ENCODE data around the gene LOXL1. TPM values are rescaled to one million over a fixed set of nuclear protein-coding genes. Genes with fewer than 3 reads are reported as not detected.

Gene LOXL1
- total and polyA plus RNA-seq, 9 donors = 20.0 to 48.0 (median 34.2) TPM

- H3K36me3 ChIP-seq (ENCODE audit: control insufficient read depth, insufficient read depth, low read length) = peaks cover 5% of the 10 kb centered on the region
- peaks cover 6% of the 10 kb centered on the region for H3K27me3 ChIP-seq (ENCODE audit: control insufficient read depth, insufficient read depth, low read length)
- H3K4me3 ChIP-seq (ENCODE audit: low read length) = no peak overlapping the region
- H3K9me3 ChIP-seq (replicated peaks; ENCODE audit: control insufficient read depth, low read depth, low read length) = no peaks in the 10 kb centered on the region
- peaks cover 39% of the 10 kb centered on the region for H3K4me1 ChIP-seq (ENCODE audit: control insufficient read depth, insufficient read depth, low read length)
- no peak for DNase-seq
- WGBS (ENCODE audit: insufficient coverage) = 60% methylated on average over 1 of the region's 1 CpG
- H3K27ac ChIP-seq (ENCODE audit: low read length) = no peak overlapping the region
Measured at GRCh38 chr15:73979636-73980035, 53.4 kb downstream of the LOXL1 start.

GRCh38 chr15:73981761-73982221, 55.5 kb downstream of the LOXL1 start:
- no peaks in the 10 kb centered on the region for H3K9me3 ChIP-seq (replicated peaks; ENCODE audit: control insufficient read depth, low read depth, low read length)
- peak; percentile 46 for DNase-seq
- H3K27ac ChIP-seq (ENCODE audit: low read length) = peak overlapping the region; percentile 95
- H3K4me1 ChIP-seq (ENCODE audit: control insufficient read depth, insufficient read depth, low read length) = peaks cover 56% of the 10 kb centered on the region
- peaks cover 2% of the 10 kb centered on the region for H3K27me3 ChIP-seq (ENCODE audit: control insufficient read depth, insufficient read depth, low read length)
- peaks cover 16% of the 10 kb centered on the region for H3K36me3 ChIP-seq (ENCODE audit: control insufficient read depth, insufficient read depth, low read length)
- WGBS (ENCODE audit: insufficient coverage) = 33% methylated on average over 1 of the region's 5 CpGs
- H3K4me3 ChIP-seq (ENCODE audit: low read length) = no peak overlapping the region

GRCh38 chr15:73982222-73982962, 56.1 kb downstream of the LOXL1 start:
- H3K27ac ChIP-seq (ENCODE audit: low read length) = peak overlapping the region; percentile 95
- peaks cover 62% of the 10 kb centered on the region for H3K4me1 ChIP-seq (ENCODE audit: control insufficient read depth, insufficient read depth, low read length)
- no peaks in the 10 kb centered on the region for H3K9me3 ChIP-seq (replicated peaks; ENCODE audit: control insufficient read depth, low read depth, low read length)
- DNase-seq = peak; percentile 96
- WGBS (ENCODE audit: insufficient coverage) = 17% methylated on average over 4 of the region's 8 CpGs
- no peak overlapping the region for H3K4me3 ChIP-seq (ENCODE audit: low read length)
- H3K27me3 ChIP-seq (ENCODE audit: control insufficient read depth, insufficient read depth, low read length) = no peaks in the 10 kb centered on the region
- H3K36me3 ChIP-seq (ENCODE audit: control insufficient read depth, insufficient read depth, low read length) = peaks cover 22% of the 10 kb centered on the region

GRCh38 chr15:73983211-73983727, 57.0 kb downstream of the LOXL1 start:
- Histone ChIP-seq H3K27ac (ENCODE audit: low read length) (peak overlapping the region; percentile 95), H3K9me3 (replicated peaks; ENCODE audit: control insufficient read depth, low read depth, low read length) (no peaks in the 10 kb centered on the region), H3K4me3 (ENCODE audit: low read length) (no peak overlapping the region), H3K36me3 (ENCODE audit: control insufficient read depth, insufficient read depth, low read length) (peaks cover 31% of the 10 kb centered on the region), H3K27me3 (ENCODE audit: control insufficient read depth, insufficient read depth, low read length) (no peaks in the 10 kb centered on the region), H3K4me1 (ENCODE audit: control insufficient read depth, insufficient read depth, low read length) (peaks cover 64% of the 10 kb centered on the region)
- 29% methylated on average over 10 of the region's 10 CpGs for WGBS (ENCODE audit: insufficient coverage)
- DNase-seq = peak; percentile 62

GRCh38 chr15:73983773-73984172, 57.5 kb downstream of the LOXL1 start:
- Histone ChIP-seq H3K27ac (ENCODE audit: low read length) (peak overlapping the region; percentile 95), H3K27me3 (ENCODE audit: control insufficient read depth, insufficient read depth, low read length) (no peaks in the 10 kb centered on the region), H3K9me3 (replicated peaks; ENCODE audit: control insufficient read depth, low read depth, low read length) (no peaks in the 10 kb centered on the region), H3K36me3 (ENCODE audit: control insufficient read depth, insufficient read depth, low read length) (peaks cover 36% of the 10 kb centered on the region), H3K4me3 (ENCODE audit: low read length) (no peak overlapping the region), H3K4me1 (ENCODE audit: control insufficient read depth, insufficient read depth, low read length) (peaks cover 67% of the 10 kb centered on the region)
- DNase-seq = peak; percentile 11
- 77% methylated on average over 6 of the region's 9 CpGs for WGBS (ENCODE audit: insufficient coverage)

GRCh38 chr15:73984208-73984979, 58.1 kb downstream of the LOXL1 start:
- peaks cover 41% of the 10 kb centered on the region for H3K36me3 ChIP-seq (ENCODE audit: control insufficient read depth, insufficient read depth, low read length)
- H3K27me3 ChIP-seq (ENCODE audit: control insufficient read depth, insufficient read depth, low read length) = no peaks in the 10 kb centered on the region
- no peak overlapping the region for H3K4me3 ChIP-seq (ENCODE audit: low read length)
- H3K4me1 ChIP-seq (ENCODE audit: control insufficient read depth, insufficient read depth, low read length) = peaks cover 72% of the 10 kb centered on the region
- WGBS (ENCODE audit: insufficient coverage) = 75% methylated on average over 13 of the region's 13 CpGs
- DNase-seq = peak; percentile 16
- H3K27ac ChIP-seq (ENCODE audit: low read length) = peak overlapping the region; percentile 95
- H3K9me3 ChIP-seq (replicated peaks; ENCODE audit: control insufficient read depth, low read depth, low read length) = no peaks in the 10 kb centered on the region

- Histone ChIP-seq H3K27ac (ENCODE audit: low read length) (peak overlapping the region; percentile 35), H3K9me3 (replicated peaks; ENCODE audit: control insufficient read depth, low read depth, low read length) (no peaks in the 10 kb centered on the region), H3K27me3 (ENCODE audit: control insufficient read depth, insufficient read depth, low read length) (no peaks in the 10 kb centered on the region), H3K4me3 (ENCODE audit: low read length) (no peak overlapping the region), H3K36me3 (ENCODE audit: control insufficient read depth, insufficient read depth, low read length) (peaks cover 48% of the 10 kb centered on the region), H3K4me1 (ENCODE audit: control insufficient read depth, insufficient read depth, low read length) (peaks cover 73% of the 10 kb centered on the region)
- peak; percentile 33 for DNase-seq
- WGBS (ENCODE audit: insufficient coverage) = 59% methylated on average over 7 of the region's 13 CpGs
Measured at GRCh38 chr15:73985101-73985873, 59.0 kb downstream of the LOXL1 start.

GRCh38 chr15:73986055-73986775, 60.0 kb downstream of the LOXL1 start:
- H3K36me3 ChIP-seq (ENCODE audit: control insufficient read depth, insufficient read depth, low read length) = peaks cover 48% of the 10 kb centered on the region
- whole genome bisulfite sequencing (ENCODE audit: insufficient coverage) = 45% methylated on average over 7 of the region's 7 CpGs
- H3K4me3 ChIP-seq (ENCODE audit: low read length) = no peak overlapping the region
- no peak overlapping the region for H3K27ac ChIP-seq (ENCODE audit: low read length)
- H3K27me3 ChIP-seq (ENCODE audit: control insufficient read depth, insufficient read depth, low read length) = no peaks in the 10 kb centered on the region
- no peak for DNase-seq
- peaks cover 80% of the 10 kb centered on the region for H3K4me1 ChIP-seq (ENCODE audit: control insufficient read depth, insufficient read depth, low read length)
- H3K9me3 ChIP-seq (replicated peaks; ENCODE audit: control insufficient read depth, low read depth, low read length) = no peaks in the 10 kb centered on the region

- H3K27ac ChIP-seq (ENCODE audit: low read length) = peak overlapping the region; percentile 55
- H3K9me3 ChIP-seq (replicated peaks; ENCODE audit: control insufficient read depth, low read depth, low read length) = no peaks in the 10 kb centered on the region
- 64% methylated on average over 1 of the region's 1 CpG for WGBS (ENCODE audit: insufficient coverage)
- no peak for DNase-seq
- H3K36me3 ChIP-seq (ENCODE audit: control insufficient read depth, insufficient read depth, low read length) = peaks cover 48% of the 10 kb centered on the region
- no peaks in the 10 kb centered on the region for H3K27me3 ChIP-seq (ENCODE audit: control insufficient read depth, insufficient read depth, low read length)
- H3K4me1 ChIP-seq (ENCODE audit: control insufficient read depth, insufficient read depth, low read length) = peaks cover 80% of the 10 kb centered on the region
- no peak overlapping the region for H3K4me3 ChIP-seq (ENCODE audit: low read length)
Measured at GRCh38 chr15:73986776-73987056, 60.5 kb downstream of the LOXL1 start.

Measured in muscle of leg (tissue), 11 donors.